Retinal pigment epithelial cell (primary cell): Measurements from ENCODE around the gene AGBL1.

Source experiments
- DNase-seq: peaks from one replicate; pipeline ENCODE4 v3.0.0-alpha.2; 2010; ENCODE audit warnings: low read depth
- H3K4me3 ChIP-seq: 2 replicates; pipeline ENCODE4 v1.5.1; 2011; ENCODE audit warnings: mild to moderate bottlenecking, low read length, control low read depth, moderate library complexity
- TF ChIP-seq, protein P1 (sequence below): conservative IDR thresholded peaks from 2 replicates; pipeline ENCODE4 v1.5.1; 2011; ENCODE audit warnings: low read depth, low read length, control low read depth, inconsistent platforms

Gene AGBL1

DNA sequence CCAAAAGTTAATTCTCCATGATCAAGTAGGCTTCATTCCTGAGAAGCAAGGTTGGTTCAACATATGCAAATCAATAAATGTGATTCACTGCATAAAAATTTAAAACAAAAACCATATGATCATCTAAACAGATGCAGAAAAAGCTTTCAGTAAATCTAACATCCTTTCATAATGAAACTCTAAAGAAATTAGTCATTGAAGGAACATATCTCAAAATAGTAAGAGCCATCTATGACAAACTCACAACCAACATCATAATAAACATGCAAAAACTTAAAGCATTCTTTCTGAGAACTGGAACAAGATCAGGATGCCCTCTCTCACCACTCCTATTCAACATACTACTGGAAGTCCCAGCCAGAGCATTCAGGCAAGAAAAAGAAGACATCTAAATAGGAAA lies 254.1 kb downstream of the AGBL1 start:
- DNase-seq: no peak
- H3K4me3 ChIP-seq: no peak overlapping the region
- TF ChIP-seq, protein P1, sequence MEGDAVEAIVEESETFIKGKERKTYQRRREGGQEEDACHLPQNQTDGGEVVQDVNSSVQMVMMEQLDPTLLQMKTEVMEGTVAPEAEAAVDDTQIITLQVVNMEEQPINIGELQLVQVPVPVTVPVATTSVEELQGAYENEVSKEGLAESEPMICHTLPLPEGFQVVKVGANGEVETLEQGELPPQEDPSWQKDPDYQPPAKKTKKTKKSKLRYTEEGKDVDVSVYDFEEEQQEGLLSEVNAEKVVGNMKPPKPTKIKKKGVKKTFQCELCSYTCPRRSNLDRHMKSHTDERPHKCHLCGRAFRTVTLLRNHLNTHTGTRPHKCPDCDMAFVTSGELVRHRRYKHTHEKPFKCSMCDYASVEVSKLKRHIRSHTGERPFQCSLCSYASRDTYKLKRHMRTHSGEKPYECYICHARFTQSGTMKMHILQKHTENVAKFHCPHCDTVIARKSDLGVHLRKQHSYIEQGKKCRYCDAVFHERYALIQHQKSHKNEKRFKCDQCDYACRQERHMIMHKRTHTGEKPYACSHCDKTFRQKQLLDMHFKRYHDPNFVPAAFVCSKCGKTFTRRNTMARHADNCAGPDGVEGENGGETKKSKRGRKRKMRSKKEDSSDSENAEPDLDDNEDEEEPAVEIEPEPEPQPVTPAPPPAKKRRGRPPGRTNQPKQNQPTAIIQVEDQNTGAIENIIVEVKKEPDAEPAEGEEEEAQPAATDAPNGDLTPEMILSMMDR: no peak

DNA sequence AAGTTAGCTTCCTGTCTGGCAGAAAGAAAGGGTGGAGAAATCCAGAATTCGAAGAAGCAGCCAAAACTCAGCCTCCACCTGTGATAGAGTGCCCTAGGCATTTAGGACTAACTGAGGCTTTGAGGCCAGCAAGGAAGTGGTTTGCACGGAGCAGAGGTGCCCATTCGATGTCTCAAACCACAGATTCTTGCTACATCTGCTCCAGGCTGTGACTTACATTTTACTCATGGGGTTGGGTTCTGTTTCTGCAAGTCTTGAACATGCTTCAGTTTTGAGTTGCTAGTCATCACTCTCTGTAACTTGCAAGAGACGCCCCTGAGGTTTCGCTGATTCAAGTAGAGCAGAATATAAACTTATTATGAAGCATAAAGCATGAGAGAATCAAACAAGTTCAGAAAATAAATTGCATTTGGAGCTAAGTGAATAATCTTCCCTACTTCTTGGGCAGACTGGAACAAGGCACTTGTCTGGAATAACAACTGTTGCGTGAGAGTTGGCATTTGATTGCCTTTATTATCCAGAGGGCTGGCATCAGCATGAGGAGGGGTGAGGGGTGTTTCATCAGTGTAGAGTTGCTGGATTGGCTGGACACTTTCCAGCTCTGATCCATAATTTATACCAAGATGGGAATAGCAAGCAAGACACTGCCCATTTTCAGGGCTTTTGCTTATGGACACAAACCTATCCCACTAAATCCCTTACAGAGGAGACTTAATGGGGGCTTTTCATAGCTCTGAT lies 256.5 kb downstream of the AGBL1 start:
- no peak for DNase-seq
- TF ChIP-seq, protein P1: no peak
- H3K4me3 ChIP-seq: no peak overlapping the region

DNA sequence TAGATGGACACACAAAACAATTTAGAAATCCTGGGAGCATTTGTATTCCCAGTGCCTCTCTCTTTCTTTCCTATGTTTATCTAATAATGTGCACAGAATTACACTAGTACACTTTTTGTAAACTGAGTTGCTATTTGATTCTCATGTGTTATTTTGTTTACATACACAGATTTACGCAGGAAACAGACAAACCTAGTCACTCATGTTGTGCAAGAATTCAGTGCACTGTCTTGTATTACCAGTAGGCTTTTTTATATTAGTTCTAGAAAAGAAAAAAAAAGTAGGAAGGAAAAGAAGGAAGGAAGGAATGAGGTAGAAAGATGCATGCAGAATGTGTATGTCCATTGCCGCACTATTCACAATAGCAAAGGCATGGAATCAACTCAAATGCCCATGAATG lies 257.4 kb downstream of the AGBL1 start:
- DNase-seq: no peak
- TF ChIP-seq, protein P1: no peak
- no peak overlapping the region for H3K4me3 ChIP-seq

DNA sequence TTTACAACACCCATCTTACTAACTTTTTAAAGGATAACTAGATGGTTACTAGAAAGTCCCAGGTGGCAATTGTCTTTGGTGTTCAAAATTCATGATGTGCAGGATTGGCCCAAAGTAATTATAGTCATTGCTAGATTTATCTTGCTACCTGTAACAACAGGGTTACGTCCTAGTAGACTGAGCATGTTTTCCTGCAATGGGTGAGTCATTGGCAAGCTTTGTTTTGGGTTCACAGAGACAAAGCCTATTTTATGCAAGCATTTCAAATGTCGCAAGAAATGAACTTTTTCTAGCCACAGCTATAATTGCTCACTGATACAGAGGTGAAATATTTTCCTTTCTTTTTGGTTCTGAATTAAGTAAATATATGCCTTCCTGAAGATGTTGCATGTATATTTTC lies 267.6 kb downstream of the AGBL1 start:
- no peak overlapping the region for H3K4me3 ChIP-seq

DNA sequence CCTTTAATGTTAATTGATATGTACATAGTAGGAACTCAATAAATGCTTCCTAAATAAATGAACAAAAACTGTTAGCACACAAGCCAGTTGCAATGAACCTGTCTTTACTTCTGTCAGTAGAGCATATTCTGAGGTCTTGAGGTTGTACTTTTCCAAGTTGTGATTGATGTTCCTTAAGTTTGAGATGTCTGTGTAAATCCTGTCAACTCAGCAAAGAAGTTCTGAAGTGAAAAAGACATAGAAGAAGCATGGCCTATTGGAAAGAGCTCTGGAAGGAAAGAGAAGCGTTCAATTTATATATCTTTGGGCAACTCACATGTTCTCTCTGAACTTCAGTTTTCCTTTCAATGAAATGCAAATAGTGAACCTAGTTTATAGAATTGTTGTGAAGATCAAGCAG lies 269.9 kb downstream of the AGBL1 start:
- H3K4me3 ChIP-seq: no peak overlapping the region
- TF ChIP-seq, protein P1: no peak
- DNase-seq: no peak

More for the DNA sequence above, 267.6 kb downstream of the AGBL1 start:
- no peak for DNase-seq
- TF ChIP-seq, protein P1: no peak

DNA sequence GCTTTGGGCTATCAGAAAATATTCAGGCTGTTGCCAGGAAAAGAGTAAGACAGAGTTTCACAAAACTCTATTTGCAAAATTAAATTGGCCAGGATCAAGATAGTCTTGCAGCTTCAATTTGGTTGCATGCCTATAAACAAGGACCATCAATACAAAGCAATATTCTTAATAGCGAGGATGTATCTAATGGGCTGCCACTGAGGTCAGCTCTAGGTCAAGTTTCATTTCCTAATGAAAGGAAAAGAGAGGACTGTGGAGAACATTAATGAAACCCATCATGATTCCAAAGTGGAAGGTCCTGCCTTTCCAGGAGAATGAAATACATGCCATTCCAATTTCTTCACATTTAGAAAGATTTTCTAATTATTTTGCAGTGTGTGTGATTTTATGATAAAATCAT lies 273.5 kb downstream of the AGBL1 start:
- TF ChIP-seq, protein P1: no peak
- no peak for DNase-seq
- no peak overlapping the region for H3K4me3 ChIP-seq

DNA sequence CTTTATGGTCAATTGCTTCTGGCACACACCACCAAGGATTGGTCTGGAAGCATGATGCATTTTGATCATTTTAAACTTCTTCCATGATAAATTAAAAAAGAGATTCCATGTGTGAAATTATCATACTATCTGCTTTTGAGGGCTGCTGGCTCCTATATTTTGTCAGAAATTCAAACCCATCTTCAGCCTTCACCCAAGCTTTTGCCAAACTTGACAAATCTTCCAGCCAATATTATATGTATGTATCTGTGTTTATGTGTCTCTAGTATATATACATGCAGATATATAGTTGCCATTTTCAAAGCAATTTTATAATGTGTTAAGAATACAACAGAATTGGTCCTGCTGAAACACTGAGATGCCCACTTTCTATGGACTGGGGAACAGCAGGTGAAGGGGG lies 275.7 kb downstream of the AGBL1 start:
- TF ChIP-seq, protein P1: no peak
- DNase-seq: no peak
- no peak overlapping the region for H3K4me3 ChIP-seq
